SK-N-SH (cell line): ENCODE measurements around the gene ULK3. TPM values are rescaled to one million over a fixed set of nuclear protein-coding genes. Genes with fewer than 3 reads are reported as not detected.
"Not testable (repeated sequence)": the region's sequence is repeated elsewhere in the genome, so short reads cannot be mapped to it uniquely, and the experiment has no call there.

Experiments used
- CTCF ChIA-PET: fragments of 300-600, 350-600 bp; formaldehyde crosslinking; extraction: SDS; loops from one replicate; lab custom pipeline; 2021; lab: Yijun Ruan, JAX
- POLR2A ChIA-PET: fragments of 350-600 bp; sonication (Branson Sonifier 250); formaldehyde crosslinking; extraction: SDS; loops from one replicate; lab custom pipeline; 2020; ENCODE audit warnings: antibody characterized with exemption, inconsistent platforms; lab: Yijun Ruan, JAX
- DNase-seq: peaks from one replicate; pipeline ENCODE4 v3.0.0; 2012
- H2AFZ ChIP-seq: fragments of 200-600 bp; sonication (generic); 2 replicates; pipeline ENCODE4 v1.8.1; 2016; ENCODE audit warnings: antibody characterized with exemption, mild to moderate bottlenecking, low read depth
- H3F3A ChIP-seq: fragments of 200-600 bp; sonication (generic); replicated peaks from 2 replicates; pipeline ENCODE3; 2016; ENCODE audit warnings: antibody characterized with exemption, mild to moderate bottlenecking; ENCODE audit not compliant: insufficient read depth
- H3K27ac ChIP-seq, 2 experiments: fragments of 200-500 bp in 1 of 2; fragments of 200-600 bp in 1 of 2; sonication (Bioruptor generic) in 1 of 2; sonication (generic), shearing (Covaris generic) in 1 of 2; 2 replicates each; pipeline versions ENCODE4 v1.5.1 to v1.6.1; 2014 to 2016; ENCODE audit warnings: low read depth in 2 of 2, inconsistent platforms in 1 of 2, low read length in 1 of 2, mild to moderate bottlenecking in 1 of 2, mixed read lengths in 1 of 2
- H3K27me3 ChIP-seq: fragments of 200-600 bp; sonication (generic), shearing (Covaris generic); 2 replicates; pipeline ENCODE4 v1.6.1; 2016; ENCODE audit warnings: mixed run types; ENCODE audit not compliant: insufficient read depth
- H3K36me3 ChIP-seq, 2 experiments: fragments of 200-500 bp in 1 of 2; fragments of 200-600 bp in 1 of 2; sonication (Bioruptor generic) in 1 of 2; sonication (generic) in 1 of 2; replicated peaks in 1 of 2; 2 replicates each; pipeline versions ENCODE3 to v1.5.1; 2014 to 2016; ENCODE audit warnings: low read length in 1 of 2, mild to moderate bottlenecking in 1 of 2; ENCODE audit not compliant: insufficient read depth in 2 of 2, control insufficient read depth in 1 of 2
- H3K4me1 ChIP-seq, 2 experiments: fragments of 200-500 bp in 1 of 2; fragments of 200-600 bp in 1 of 2; sonication (Bioruptor generic) in 1 of 2; sonication (generic), shearing (Covaris generic) in 1 of 2; 2 replicates each; pipeline versions ENCODE4 v1.5.1 to v1.6.1; 2014 to 2016; ENCODE audit warnings: low read depth in 1 of 2, low read length in 1 of 2, mixed run types in 1 of 2; ENCODE audit not compliant: insufficient read depth in 2 of 2, control insufficient read depth in 1 of 2
- H3K4me2 ChIP-seq: fragments of 200-600 bp; sonication (generic), shearing (Covaris generic); 2 replicates; pipeline ENCODE4 v1.6.1; 2017; ENCODE audit warnings: mixed run types
- H3K4me3 ChIP-seq, 2 experiments: fragments of 200-500 bp in 1 of 2; fragments of 200-600 bp in 1 of 2; sonication (Bioruptor generic) in 1 of 2; sonication (generic), shearing (Covaris generic) in 1 of 2; 2 replicates each; pipeline versions ENCODE4 v1.5.1 to v1.8.1; 2014 to 2016; ENCODE audit warnings: low read depth in 2 of 2, inconsistent platforms in 1 of 2, low read length in 1 of 2, mild to moderate bottlenecking in 1 of 2, mixed read lengths in 1 of 2, moderate library complexity in 1 of 2
- H3K79me2 ChIP-seq: fragments of 200-600 bp; sonication (generic); 2 replicates; pipeline ENCODE4 v1.8.1; 2017; ENCODE audit warnings: mild to moderate bottlenecking; ENCODE audit not compliant: insufficient read depth
- H3K9ac ChIP-seq: fragments of 200-600 bp; sonication (generic); 2 replicates; pipeline ENCODE4 v1.6.1; 2017; ENCODE audit warnings: mixed run types
- H3K9me2 ChIP-seq: fragments of 200-600 bp; sonication (generic); 2 replicates; pipeline ENCODE4 v1.6.1; 2017; ENCODE audit warnings: mixed run types
- H3K9me3 ChIP-seq: fragments of 200-600 bp; sonication (generic); 2 replicates; pipeline ENCODE4 v1.6.1; 2017; ENCODE audit warnings: mixed run types, mild to moderate bottlenecking, moderate library complexity
- H4K20me1 ChIP-seq: fragments of 200-600 bp; sonication (generic); 2 replicates; pipeline ENCODE4 v1.6.1; 2017; ENCODE audit warnings: mild to moderate bottlenecking, mixed run types; ENCODE audit not compliant: insufficient read depth
- EZH2phosphoT487 ChIP-seq: fragments of 200-600 bp; sonication (generic); IDR thresholded peaks from 2 replicates; pipeline ENCODE4 v1.6.1; 2017; ENCODE audit warnings: low read depth, mixed run types, mild to moderate bottlenecking, antibody characterized with exemption, moderate library complexity, borderline replicate concordance
- FOSL2 ChIP-seq: IDR thresholded peaks from 2 replicates; pipeline ENCODE4 v1.4.0; 2012; ENCODE audit warnings: low read depth, mild to moderate bottlenecking, moderate library complexity, borderline replicate concordance
- FOXM1 ChIP-seq: IDR thresholded peaks from 2 replicates; pipeline ENCODE4 v1.4.0; 2012; ENCODE audit warnings: low read depth, mild to moderate bottlenecking
- GABPA ChIP-seq: IDR thresholded peaks from 2 replicates; pipeline ENCODE4 v1.4.0; 2012; ENCODE audit warnings: low read depth, mild to moderate bottlenecking
- GATA2 ChIP-seq: sonication (generic); formaldehyde crosslinking; IDR thresholded peaks from 2 replicates; pipeline ENCODE4 v1.5.0; 2020; ENCODE audit warnings: mild to moderate bottlenecking, missing genetic modification reagents
- IRF3 ChIP-seq: fragments of 150-350 bp; IDR thresholded peaks from 2 replicates; pipeline ENCODE4 v1.6.1; 2016; ENCODE audit warnings: mild to moderate bottlenecking, low read depth, low read length
- MAX ChIP-seq: IDR thresholded peaks from 2 replicates; pipeline ENCODE4 v1.4.0; 2012; ENCODE audit warnings: low read depth
- MXI1 ChIP-seq: IDR thresholded peaks from 2 replicates; pipeline ENCODE4 v1.6.1; 2012; ENCODE audit warnings: mild to moderate bottlenecking, low read depth, low read length, improper control_type of control experiment
- RAD21 ChIP-seq: IDR thresholded peaks from 2 replicates; pipeline ENCODE4 v1.6.1; 2012; ENCODE audit warnings: mild to moderate bottlenecking, low read length
- RFX5 ChIP-seq: IDR thresholded peaks from 2 replicates; pipeline ENCODE4 v1.6.1; 2012; ENCODE audit warnings: mild to moderate bottlenecking, improper control_type of control experiment, low read length
- SIN3A ChIP-seq: IDR thresholded peaks from 2 replicates; pipeline ENCODE4 v1.6.1; 2012; ENCODE audit warnings: low read depth, mild to moderate bottlenecking, low read length, moderate library complexity, borderline replicate concordance
- SMC3 ChIP-seq: IDR thresholded peaks from 2 replicates; pipeline ENCODE4 v1.6.1; 2012; ENCODE audit warnings: low read depth, low read length, improper control_type of control experiment
- TAF1 ChIP-seq: IDR thresholded peaks from 2 replicates; pipeline ENCODE4 v1.6.1; 2012; ENCODE audit warnings: low read depth, mild to moderate bottlenecking, low read length, moderate library complexity, borderline replicate concordance
- TCF12 ChIP-seq: IDR thresholded peaks from 2 replicates; pipeline ENCODE4 v1.4.0; 2012
- USF1 ChIP-seq: IDR thresholded peaks from 2 replicates; pipeline ENCODE4 v1.4.0; 2012; ENCODE audit warnings: low read depth, borderline replicate concordance
- USF2 ChIP-seq: fragments of 150-350 bp; IDR thresholded peaks from 2 replicates; pipeline ENCODE4 v1.6.1; 2017; ENCODE audit warnings: antibody characterized with exemption, low read length, low read depth, borderline replicate concordance
- ZBTB33 ChIP-seq: IDR thresholded peaks from 2 replicates; pipeline ENCODE4 v1.4.0; 2012; ENCODE audit warnings: low read depth, borderline replicate concordance
- WGBS: methylation state at CpG from one replicate; pipeline ENCODE4 v1.1.6; 2017; ENCODE audit warnings: low lambda C conversion rate; 5-methylcytosine and 5-hydroxymethylcytosine counted together
- polyA plus RNA-seq, 3 experiments: library from polyadenylated mRNA; depleted of rRNA; stranded (reverse); fragments of >200 nt; gene quantifications; 2 replicates each; pipeline ENCODE4 v1.2.3, GENCODE V29; 2012
- TF ChIP-seq, protein P1 (sequence below): IDR thresholded peaks from 2 replicates; pipeline ENCODE4; 2012

ULK3 gene
- polyA plus RNA-seq, 1 of the 3 experiments (the other 2 are of a cell fraction) = 41.3 TPM

- DNase-seq = no peak
- Histone ChIP-seq H3K9me2 (no peaks in the 10 kb centered on the region), H3K4me1 (peaks cover 0 to 16% of the 10 kb centered on the region in 2 experiments; a peak in 1 of 4 replicates), H2AFZ (no peak overlapping the region; the same call in 1 of the 2 replicates), H3K36me3 (peaks cover 9 to 15% of the 10 kb centered on the region in 2 experiments), H4K20me1 (no peaks in the 10 kb centered on the region), H3K9ac (no peak overlapping the region), H3K4me2 (no peak overlapping the region), H3K79me2 (peaks cover 4% of the 10 kb centered on the region; the same call in 1 of the 2 replicates), H3K27ac (no peak overlapping the region), H3K27me3 (no peaks in the 10 kb centered on the region), H3K9me3 (no peaks in the 10 kb centered on the region), H3F3A (no peaks in the 10 kb centered on the region), H3K4me3 (no peak overlapping the region)
- no peak for TF ChIP-seq SIN3A
- no peak for TF ChIP-seq USF1
- no peak for TF ChIP-seq GABPA
- no peak for TF ChIP-seq EZH2phosphoT487
- no peak for TF ChIP-seq RAD21
- TF ChIP-seq USF2 = no peak
- no peak for TF ChIP-seq MXI1
- no peak for TF ChIP-seq TCF12
- TF ChIP-seq FOXM1 = no peak
- TF ChIP-seq TAF1 = no peak
- TF ChIP-seq MAX = no peak
- no peak for TF ChIP-seq IRF3
- TF ChIP-seq, protein P1, sequence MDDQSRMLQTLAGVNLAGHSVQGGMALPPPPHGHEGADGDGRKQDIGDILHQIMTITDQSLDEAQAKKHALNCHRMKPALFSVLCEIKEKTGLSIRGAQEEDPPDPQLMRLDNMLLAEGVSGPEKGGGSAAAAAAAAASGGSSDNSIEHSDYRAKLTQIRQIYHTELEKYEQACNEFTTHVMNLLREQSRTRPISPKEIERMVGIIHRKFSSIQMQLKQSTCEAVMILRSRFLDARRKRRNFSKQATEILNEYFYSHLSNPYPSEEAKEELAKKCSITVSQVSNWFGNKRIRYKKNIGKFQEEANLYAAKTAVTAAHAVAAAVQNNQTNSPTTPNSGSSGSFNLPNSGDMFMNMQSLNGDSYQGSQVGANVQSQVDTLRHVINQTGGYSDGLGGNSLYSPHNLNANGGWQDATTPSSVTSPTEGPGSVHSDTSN = no peak
- TF ChIP-seq ZBTB33 = no peak
- TF ChIP-seq SMC3 = no peak
- TF ChIP-seq GATA2 = no peak
- no peak for TF ChIP-seq FOSL2
- no peak for TF ChIP-seq RFX5
- CTCF ChIA-PET = interaction anchor here (0.7 to 2.9 kb wide), 4 partner anchors 9 to 118 kb away, joined by 3 to 21 read pairs (median 4); no protein-coding TSS in a partner anchor
- WGBS = 91% methylated on average over 3 of the region's 4 CpGs
- POLR2A ChIA-PET = interaction anchor here (0.6 to 2.2 kb wide), 4 partner anchors 9 to 26 kb away, joined by 4 to 9 read pairs (median 6); partner anchors contain the start of gene FAM219B
These were observed 45.8 kb upstream of the ULK3 start for GRCh38 chr15:74888716-74889115.

DNA sequence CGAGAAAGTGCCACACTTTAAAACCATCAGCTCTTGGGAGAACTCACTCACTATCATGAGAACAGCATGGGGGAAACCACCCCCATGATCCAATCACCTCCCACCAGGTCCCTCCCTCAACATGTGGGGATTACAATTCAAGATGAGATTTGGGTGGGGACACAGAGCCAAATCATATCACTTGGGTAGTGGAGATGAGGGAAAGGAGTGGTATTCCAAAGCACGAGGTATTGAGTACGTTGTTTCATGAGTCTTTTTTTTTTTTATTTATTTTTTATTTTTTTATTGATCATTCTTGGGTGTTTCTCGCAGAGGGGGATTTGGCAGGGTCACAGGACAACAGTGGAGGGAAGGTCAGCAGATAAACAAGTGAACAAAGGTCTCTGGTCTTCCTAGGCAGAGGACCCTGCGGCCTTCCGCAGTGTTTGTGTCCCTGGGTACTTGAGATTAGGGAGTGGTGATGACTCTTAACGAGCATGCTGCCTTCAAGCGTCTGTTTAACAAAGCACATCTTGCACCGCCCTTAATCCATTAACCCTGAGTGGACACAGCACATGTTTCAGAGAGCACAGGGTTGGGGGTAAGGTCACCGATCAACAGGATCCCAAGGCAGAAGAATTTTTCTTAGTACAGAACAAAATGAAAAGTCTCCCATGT is 44.7 kb upstream of the ULK3 start:
- H3K4me1 ChIP-seq = peaks cover 0 to 16% of the 10 kb centered on the region in 2 experiments; a peak in 1 of 4 replicates
- CTCF ChIA-PET = interaction anchor here (0.7 kb wide), 1 partner anchor 117 kb away, joined by 3 read pairs; no protein-coding TSS in a partner anchor
- not testable (repeated sequence) for H3F3A ChIP-seq, H4K20me1 ChIP-seq, H3K9me3 ChIP-seq, H3K36me3 ChIP-seq, DNase-seq, H3K4me2 ChIP-seq, H3K27me3 ChIP-seq, H3K4me3 ChIP-seq, H3K79me2 ChIP-seq, H2AFZ ChIP-seq, H3K9me2 ChIP-seq, H3K9ac ChIP-seq, H3K27ac ChIP-seq
- 70% methylated on average over 10 of the region's 10 CpGs for WGBS
- POLR2A ChIA-PET = interaction anchor here (0.6 kb wide), 1 partner anchor 9 kb away, joined by 3 read pairs; no protein-coding TSS in a partner anchor
